HG03565 (cell line): Measurements from ENCODE around the gene GABBR2.

Source experiments
- ATAC-seq: cut with Tn5 transposase; IDR thresholded peaks from one replicate; pipeline ENCODE4 v1.9.1; 2021; ENCODE audit warnings: mild to moderate bottlenecking, moderate library complexity; ENCODE audit not compliant: unreplicated experiment

The GABBR2 gene

GRCh38 chr9:98572054-98572627 lies 136.6 kb downstream of the GABBR2 start:
- no peak for ATAC-seq

- no peak for ATAC-seq
These were observed 137.1 kb downstream of the GABBR2 start for GRCh38 chr9:98571643-98572042.

GRCh38 chr9:98570663-98571440 lies 137.9 kb downstream of the GABBR2 start:
- ATAC-seq: no peak

GRCh38 chr9:98570055-98570454 lies 138.7 kb downstream of the GABBR2 start:
- ATAC-seq: no peak

GRCh38 chr9:98569491-98569890 lies 139.2 kb downstream of the GABBR2 start:
- no peak for ATAC-seq

GRCh38 chr9:98568909-98569469 lies 139.7 kb downstream of the GABBR2 start:
- no peak for ATAC-seq

- no peak for ATAC-seq
These were observed 140.4 kb downstream of the GABBR2 start for GRCh38 chr9:98568234-98568908.

GRCh38 chr9:98567540-98568233 lies 141.0 kb downstream of the GABBR2 start:
- ATAC-seq: no peak

GRCh38 chr9:98565152-98566135 lies 143.3 kb downstream of the GABBR2 start:
- ATAC-seq: no peak

GRCh38 chr9:98564714-98565113 lies 144.0 kb downstream of the GABBR2 start:
- no peak for ATAC-seq

GRCh38 chr9:98563988-98564387 lies 144.7 kb downstream of the GABBR2 start:
- ATAC-seq: no peak

GRCh38 chr9:98563212-98563907 lies 145.4 kb downstream of the GABBR2 start:
- no peak for ATAC-seq

- ATAC-seq: no peak
These were observed 149.2 kb downstream of the GABBR2 start for GRCh38 chr9:98559561-98559960.

GRCh38 chr9:98558575-98558974 lies 150.2 kb downstream of the GABBR2 start:
- ATAC-seq: no peak

- no peak for ATAC-seq
These were observed 152.2 kb downstream of the GABBR2 start for GRCh38 chr9:98556511-98556910.

- no peak for ATAC-seq
These were observed 152.9 kb downstream of the GABBR2 start for GRCh38 chr9:98555651-98556465.

- no peak for ATAC-seq
These were observed 154.0 kb downstream of the GABBR2 start for GRCh38 chr9:98554752-98555151.

- no peak for ATAC-seq
These were observed 156.4 kb downstream of the GABBR2 start for GRCh38 chr9:98552331-98552730.
